SK-N-MC (cell line): Measurements from ENCODE around the gene ADAMTS6.

ENCODE experiments used
- EZH2 ChIP-seq: fragments of 200-600 bp; sonication (generic); IDR thresholded peaks from one replicate; pipeline ENCODE4 v1.6.1; 2017; ENCODE audit warnings: antibody characterized with exemption
- POLR2AphosphoS5 ChIP-seq: IDR thresholded peaks from 2 replicates; pipeline ENCODE4 v1.6.1; 2012; ENCODE audit warnings: mild to moderate bottlenecking, low read depth, low read length, borderline replicate concordance

DNA sequence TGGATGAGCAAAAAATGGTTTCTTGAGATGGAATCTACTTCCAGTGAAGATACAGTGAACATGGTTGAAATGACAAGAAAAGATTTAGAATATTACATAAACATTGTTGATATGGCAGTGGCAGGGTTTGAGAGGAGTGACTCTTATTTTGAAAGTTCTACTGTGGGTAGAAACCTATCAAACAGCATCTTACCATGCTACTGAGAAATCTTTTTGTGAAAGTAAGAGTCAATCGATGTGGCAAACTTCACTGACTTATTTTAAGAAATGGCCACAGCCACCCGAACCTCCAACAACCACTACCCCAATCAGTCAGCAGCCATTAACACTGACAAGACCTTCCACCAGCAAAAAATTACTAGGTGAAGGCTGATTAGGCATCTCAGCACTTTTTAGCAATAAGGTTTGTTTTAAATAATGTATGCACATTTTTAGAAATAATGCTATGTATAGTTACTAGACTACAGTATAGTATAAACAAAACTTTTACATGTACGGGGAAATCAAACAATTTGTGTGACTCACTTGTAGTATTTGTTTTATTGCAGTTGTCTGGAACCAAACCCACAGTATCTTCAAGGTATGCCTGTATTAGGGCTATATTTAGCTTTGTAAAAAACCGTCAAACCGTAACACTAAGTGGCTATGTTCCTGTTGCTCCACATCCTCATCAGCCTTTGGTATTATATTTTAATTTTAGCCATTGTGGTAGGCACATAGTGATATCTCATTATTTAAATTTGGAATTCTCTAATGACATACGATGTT is 30.6 kb upstream of the ADAMTS6 start:
- TF ChIP-seq EZH2 (no peak), POLR2AphosphoS5 (no peak)
